ENCODE data around the gene FBXL7.

FBXL7 gene

DNA sequence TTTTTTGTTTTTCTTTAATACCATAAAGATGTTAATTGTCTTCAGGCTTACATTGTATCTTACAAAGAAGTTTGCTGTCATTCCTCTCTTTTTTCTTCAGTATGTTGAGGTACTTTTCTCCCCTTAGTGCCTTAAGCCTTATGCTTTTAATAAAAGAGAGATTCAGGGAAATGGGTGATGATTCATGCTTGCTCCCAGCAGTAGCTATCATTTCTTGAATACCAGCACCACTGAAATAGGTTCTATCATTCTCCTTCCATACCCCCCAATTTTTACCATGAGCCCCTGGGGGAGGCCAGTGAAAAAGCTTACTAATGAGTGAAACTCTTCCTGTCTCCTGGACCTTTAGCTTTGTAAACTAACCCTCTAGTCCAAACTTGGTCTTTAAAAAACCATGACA lies 165.0 kb downstream of the FBXL7 start:
- no peaks in the 10 kb centered on the region for H3K27me3 ChIP-seq (ENCODE audit: low read length)
- no peak overlapping the region for H3K4me2 ChIP-seq (ENCODE audit: low read depth, low read length, poor library complexity, severe bottlenecking)
- H3K9me2 ChIP-seq (replicated peaks; ENCODE audit: insufficient read depth, low read length): no peaks in the 10 kb centered on the region
- no peaks in the 10 kb centered on the region for H3K9me3 ChIP-seq (ENCODE audit: insufficient read depth, low read length)
- no peak overlapping the region for H2AFZ ChIP-seq (ENCODE audit: low read depth, low read length, severe bottlenecking)
- H3F3A ChIP-seq (ENCODE audit: insufficient read depth): no peaks in the 10 kb centered on the region
- H3K27ac ChIP-seq (ENCODE audit: low read depth, low read length): no peak overlapping the region
- TF ChIP-seq, protein P1, sequence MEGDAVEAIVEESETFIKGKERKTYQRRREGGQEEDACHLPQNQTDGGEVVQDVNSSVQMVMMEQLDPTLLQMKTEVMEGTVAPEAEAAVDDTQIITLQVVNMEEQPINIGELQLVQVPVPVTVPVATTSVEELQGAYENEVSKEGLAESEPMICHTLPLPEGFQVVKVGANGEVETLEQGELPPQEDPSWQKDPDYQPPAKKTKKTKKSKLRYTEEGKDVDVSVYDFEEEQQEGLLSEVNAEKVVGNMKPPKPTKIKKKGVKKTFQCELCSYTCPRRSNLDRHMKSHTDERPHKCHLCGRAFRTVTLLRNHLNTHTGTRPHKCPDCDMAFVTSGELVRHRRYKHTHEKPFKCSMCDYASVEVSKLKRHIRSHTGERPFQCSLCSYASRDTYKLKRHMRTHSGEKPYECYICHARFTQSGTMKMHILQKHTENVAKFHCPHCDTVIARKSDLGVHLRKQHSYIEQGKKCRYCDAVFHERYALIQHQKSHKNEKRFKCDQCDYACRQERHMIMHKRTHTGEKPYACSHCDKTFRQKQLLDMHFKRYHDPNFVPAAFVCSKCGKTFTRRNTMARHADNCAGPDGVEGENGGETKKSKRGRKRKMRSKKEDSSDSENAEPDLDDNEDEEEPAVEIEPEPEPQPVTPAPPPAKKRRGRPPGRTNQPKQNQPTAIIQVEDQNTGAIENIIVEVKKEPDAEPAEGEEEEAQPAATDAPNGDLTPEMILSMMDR (IDR thresholded peaks at IDR 0.05; ENCODE audit: insufficient read depth, low read length, poor library complexity, severe bottlenecking): no peak
- TF ChIP-seq EZH2phosphoT487 (conservative IDR thresholded peaks at IDR 0.05; ENCODE audit: low read length): no peak
- H3K9ac ChIP-seq (ENCODE audit: low read length): no peak overlapping the region
- H3K4me3 ChIP-seq (ENCODE audit: insufficient read depth, low read length, poor library complexity, severe bottlenecking): no peak overlapping the region
- no peaks in the 10 kb centered on the region for H3K36me3 ChIP-seq (ENCODE audit: low read length)
- no peaks in the 10 kb centered on the region for H3K79me2 ChIP-seq (ENCODE audit: insufficient read depth, low read length)
- no peaks in the 10 kb centered on the region for H4K20me1 ChIP-seq (ENCODE audit: low read depth, low read length)

DNA sequence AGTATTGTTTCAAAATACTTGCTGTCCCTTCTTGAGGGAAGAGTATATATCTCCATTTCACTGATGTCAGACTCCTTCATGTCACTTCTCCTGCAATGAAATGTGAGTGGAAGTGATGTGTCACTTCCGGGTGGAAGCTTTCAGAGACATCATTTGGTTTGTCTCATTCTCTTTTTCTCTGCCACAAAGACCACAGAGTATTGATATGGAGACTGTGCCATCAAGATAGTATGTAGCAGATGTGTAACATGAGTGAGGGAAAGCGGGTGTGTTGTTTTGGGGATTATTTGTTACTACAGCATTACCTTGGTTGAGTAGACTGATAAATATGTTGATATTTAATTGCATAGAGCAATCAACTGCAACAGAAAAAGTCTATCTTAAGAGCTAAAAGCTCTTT lies 169.8 kb downstream of the FBXL7 start:
- no peaks in the 10 kb centered on the region for H3K36me3 ChIP-seq (ENCODE audit: low read length)
- no peaks in the 10 kb centered on the region for H3K27me3 ChIP-seq (ENCODE audit: low read length)
- H3K4me2 ChIP-seq (ENCODE audit: low read depth, low read length, poor library complexity, severe bottlenecking): no peak overlapping the region
- no peaks in the 10 kb centered on the region for H3F3A ChIP-seq (ENCODE audit: insufficient read depth)
- no peaks in the 10 kb centered on the region for H3K79me2 ChIP-seq (ENCODE audit: insufficient read depth, low read length)
- H3K9me3 ChIP-seq (ENCODE audit: insufficient read depth, low read length): no peaks in the 10 kb centered on the region
- no peaks in the 10 kb centered on the region for H4K20me1 ChIP-seq (ENCODE audit: low read depth, low read length)
- no peaks in the 10 kb centered on the region for H3K9me2 ChIP-seq (replicated peaks; ENCODE audit: insufficient read depth, low read length)
- no peak overlapping the region for H3K27ac ChIP-seq (ENCODE audit: low read depth, low read length)
- H3K4me3 ChIP-seq (ENCODE audit: insufficient read depth, low read length, poor library complexity, severe bottlenecking): no peak overlapping the region
- H3K9ac ChIP-seq (ENCODE audit: low read length): no peak overlapping the region
- H2AFZ ChIP-seq (ENCODE audit: low read depth, low read length, severe bottlenecking): no peak overlapping the region
- no peak for TF ChIP-seq EZH2phosphoT487 (conservative IDR thresholded peaks at IDR 0.05; ENCODE audit: low read length)

DNA sequence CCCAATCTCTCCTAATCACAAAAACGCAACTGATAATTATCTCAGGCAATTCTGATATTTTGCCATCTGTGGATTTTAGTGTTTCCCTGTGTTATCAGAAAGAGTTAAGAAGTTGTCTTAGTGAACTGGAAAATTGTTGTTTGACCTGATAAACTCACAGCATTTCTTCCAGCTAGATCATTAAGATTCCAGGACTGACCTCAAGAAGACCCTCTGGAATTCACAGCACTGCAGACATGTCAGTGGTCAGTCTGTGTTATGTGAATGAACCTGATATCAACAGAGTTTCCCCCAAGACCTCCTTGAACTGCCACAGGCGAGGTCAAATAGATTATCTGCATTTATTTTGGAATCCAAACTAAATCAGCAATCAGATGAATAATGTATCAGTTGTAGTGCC lies 174.7 kb downstream of the FBXL7 start:
- H3K4me3 ChIP-seq (ENCODE audit: insufficient read depth, low read length, poor library complexity, severe bottlenecking): no peak overlapping the region
- TF ChIP-seq, protein P1 (IDR thresholded peaks at IDR 0.05; ENCODE audit: insufficient read depth, low read length, poor library complexity, severe bottlenecking): no peak
- TF ChIP-seq EZH2phosphoT487 (conservative IDR thresholded peaks at IDR 0.05; ENCODE audit: low read length): no peak
- H3K36me3 ChIP-seq (ENCODE audit: low read length): no peaks in the 10 kb centered on the region
- no peaks in the 10 kb centered on the region for H3K9me2 ChIP-seq (replicated peaks; ENCODE audit: insufficient read depth, low read length)
- H3K9ac ChIP-seq (ENCODE audit: low read length): no peak overlapping the region
- no peaks in the 10 kb centered on the region for H4K20me1 ChIP-seq (ENCODE audit: low read depth, low read length)
- no peaks in the 10 kb centered on the region for H3K27me3 ChIP-seq (ENCODE audit: low read length)
- no peaks in the 10 kb centered on the region for H3K9me3 ChIP-seq (ENCODE audit: insufficient read depth, low read length)
- H3K4me2 ChIP-seq (ENCODE audit: low read depth, low read length, poor library complexity, severe bottlenecking): no peak overlapping the region
- no peak overlapping the region for H3K27ac ChIP-seq (ENCODE audit: low read depth, low read length)
- no peaks in the 10 kb centered on the region for H3K79me2 ChIP-seq (ENCODE audit: insufficient read depth, low read length)
- H2AFZ ChIP-seq (ENCODE audit: low read depth, low read length, severe bottlenecking): no peak overlapping the region
- no peaks in the 10 kb centered on the region for H3F3A ChIP-seq (ENCODE audit: insufficient read depth)

DNA sequence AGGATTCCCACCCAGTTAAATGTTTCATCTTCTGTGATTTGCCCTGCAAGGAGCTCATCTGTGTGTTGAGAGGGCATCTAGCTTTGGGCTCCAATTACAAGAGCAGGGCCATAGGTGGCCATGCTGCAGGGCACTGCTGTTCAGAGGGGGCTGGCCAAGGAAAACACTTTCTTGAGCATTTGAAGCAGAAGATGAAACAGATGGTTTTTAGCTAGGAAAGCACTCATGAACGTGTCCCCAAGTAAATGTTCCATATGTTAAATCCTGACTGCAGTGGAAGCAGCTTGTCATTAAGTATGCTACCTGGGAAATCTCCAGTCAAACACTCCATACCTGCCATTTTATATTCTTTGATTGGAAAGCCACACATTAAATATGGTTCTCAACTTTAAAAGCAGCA lies 176.6 kb downstream of the FBXL7 start:
- Histone ChIP-seq H3K9ac (ENCODE audit: low read length) (no peak overlapping the region), H3K9me2 (replicated peaks; ENCODE audit: insufficient read depth, low read length) (no peaks in the 10 kb centered on the region), H3K27me3 (ENCODE audit: low read length) (no peaks in the 10 kb centered on the region), H3K36me3 (ENCODE audit: low read length) (no peaks in the 10 kb centered on the region), H2AFZ (ENCODE audit: low read depth, low read length, severe bottlenecking) (no peak overlapping the region), H3K79me2 (ENCODE audit: insufficient read depth, low read length) (no peaks in the 10 kb centered on the region), H3K27ac (ENCODE audit: low read depth, low read length) (no peak overlapping the region), H3K9me3 (ENCODE audit: insufficient read depth, low read length) (no peaks in the 10 kb centered on the region), H3F3A (ENCODE audit: insufficient read depth) (no peaks in the 10 kb centered on the region), H3K4me3 (ENCODE audit: insufficient read depth, low read length, poor library complexity, severe bottlenecking) (no peak overlapping the region), H4K20me1 (ENCODE audit: low read depth, low read length) (no peaks in the 10 kb centered on the region), H3K4me2 (ENCODE audit: low read depth, low read length, poor library complexity, severe bottlenecking) (no peak overlapping the region)
- TF ChIP-seq, protein P1 (IDR thresholded peaks at IDR 0.05; ENCODE audit: insufficient read depth, low read length, poor library complexity, severe bottlenecking): no peak
- TF ChIP-seq EZH2phosphoT487 (conservative IDR thresholded peaks at IDR 0.05; ENCODE audit: low read length): no peak
